ENCODE measurements around the gene ZNF611.

DNA sequence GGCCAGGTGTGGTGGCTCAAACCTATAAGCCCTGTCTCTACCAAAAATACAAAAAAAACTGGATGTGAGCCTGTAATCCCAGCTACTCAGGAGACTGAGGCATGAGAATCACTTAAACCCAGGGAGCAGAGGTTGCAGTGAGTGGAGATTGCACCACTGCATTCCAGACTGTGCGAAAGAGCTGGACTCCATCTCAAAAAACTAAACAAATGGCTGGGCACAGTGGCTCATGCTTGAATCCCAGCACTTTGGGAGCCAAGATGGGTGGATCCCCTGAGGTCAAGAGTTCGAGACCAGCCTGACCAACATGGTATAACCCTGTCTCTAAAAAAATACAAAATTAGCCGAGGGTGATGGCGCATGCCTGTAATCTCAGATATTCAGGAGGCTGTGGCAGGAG is 61.8 kb downstream of the ZNF611 start:
- TF ChIP-seq, protein P1, sequence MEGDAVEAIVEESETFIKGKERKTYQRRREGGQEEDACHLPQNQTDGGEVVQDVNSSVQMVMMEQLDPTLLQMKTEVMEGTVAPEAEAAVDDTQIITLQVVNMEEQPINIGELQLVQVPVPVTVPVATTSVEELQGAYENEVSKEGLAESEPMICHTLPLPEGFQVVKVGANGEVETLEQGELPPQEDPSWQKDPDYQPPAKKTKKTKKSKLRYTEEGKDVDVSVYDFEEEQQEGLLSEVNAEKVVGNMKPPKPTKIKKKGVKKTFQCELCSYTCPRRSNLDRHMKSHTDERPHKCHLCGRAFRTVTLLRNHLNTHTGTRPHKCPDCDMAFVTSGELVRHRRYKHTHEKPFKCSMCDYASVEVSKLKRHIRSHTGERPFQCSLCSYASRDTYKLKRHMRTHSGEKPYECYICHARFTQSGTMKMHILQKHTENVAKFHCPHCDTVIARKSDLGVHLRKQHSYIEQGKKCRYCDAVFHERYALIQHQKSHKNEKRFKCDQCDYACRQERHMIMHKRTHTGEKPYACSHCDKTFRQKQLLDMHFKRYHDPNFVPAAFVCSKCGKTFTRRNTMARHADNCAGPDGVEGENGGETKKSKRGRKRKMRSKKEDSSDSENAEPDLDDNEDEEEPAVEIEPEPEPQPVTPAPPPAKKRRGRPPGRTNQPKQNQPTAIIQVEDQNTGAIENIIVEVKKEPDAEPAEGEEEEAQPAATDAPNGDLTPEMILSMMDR (IDR thresholded peaks at IDR 0.05; ENCODE audit: borderline replicate concordance, extremely low read depth, low read length, poor library complexity, severe bottlenecking) = no peak
- no peak for TF ChIP-seq EZH2 (IDR thresholded peaks at IDR 0.05; ENCODE audit: borderline replicate concordance, low read depth, low read length, severe bottlenecking)
